Umbilical cord (tissue), 2 donors: ENCODE data around the gene NLRP9. TPM values are rescaled to one million over a fixed set of nuclear protein-coding genes. Genes with fewer than 3 reads are reported as not detected.

Source experiments
- DNase-seq: peaks from one replicate; pipeline ENCODE4 v3.0.0-alpha.2; 2015; ENCODE audit warnings: low spot score
- total RNA-seq: library from RNA; depleted of rRNA; stranded (reverse); fragments of >200 nt; gene quantifications from one replicate; pipeline ENCODE4 v1.2.3, GENCODE V29; 2014; ENCODE audit warnings: low replicate concordance; ENCODE audit not compliant: insufficient read depth

Gene NLRP9
- total RNA-seq, 1 donor from 2014 or later = 1.2 TPM

- no peak for DNase-seq
These were observed 49.6 kb downstream of the NLRP9 start for GRCh38 chr19:55688422-55689218.

GRCh38 chr19:55687281-55688201 lies 50.7 kb downstream of the NLRP9 start:
- DNase-seq = no peak

GRCh38 chr19:55686311-55687050 lies 51.7 kb downstream of the NLRP9 start:
- no peak for DNase-seq

GRCh38 chr19:55685776-55686175 lies 52.4 kb downstream of the NLRP9 start:
- no peak for DNase-seq

- no peak for DNase-seq
These were observed 53.1 kb downstream of the NLRP9 start for GRCh38 chr19:55684946-55685681.

- no peak for DNase-seq
These were observed 54.5 kb downstream of the NLRP9 start for GRCh38 chr19:55683449-55684261.

GRCh38 chr19:55681131-55682092 lies 56.8 kb downstream of the NLRP9 start:
- DNase-seq = no peak

GRCh38 chr19:55680339-55681130 lies 57.7 kb downstream of the NLRP9 start:
- no peak for DNase-seq

- no peak for DNase-seq
These were observed 58.6 kb downstream of the NLRP9 start for GRCh38 chr19:55679343-55680257.

- peak; percentile 25 for DNase-seq
These were observed 60.0 kb downstream of the NLRP9 start for GRCh38 chr19:55678121-55678671.

- no peak for DNase-seq
These were observed 60.6 kb downstream of the NLRP9 start for GRCh38 chr19:55677572-55678028.

- no peak for DNase-seq
These were observed 61.2 kb downstream of the NLRP9 start for GRCh38 chr19:55676889-55677505.

- DNase-seq = no peak
These were observed 61.8 kb downstream of the NLRP9 start for GRCh38 chr19:55676383-55676782.

- DNase-seq = no peak
These were observed 62.4 kb downstream of the NLRP9 start for GRCh38 chr19:55675661-55676354.

- DNase-seq = peak; percentile 97
These were observed 63.2 kb downstream of the NLRP9 start, which contains the start of gene EPN1 for GRCh38 chr19:55674841-55675660. Gene EPN1 (plus strand): TSS chr19:55675226. CDS start chr19:55678628, 3,402 bp downstream.
